NCI-H2107 treated with DMSO at 0.1 percent for 48 hours (cell line): ENCODE data around the gene ARHGAP24.

Source experiments
- DNase-seq: peaks from one replicate; lab custom pipeline; 2025; ENCODE audit not compliant: unreplicated experiment; lab: John Stamatoyannopoulos, UW

ARHGAP24 gene

GRCh38 chr4:85773372-85773771 lies 298.4 kb downstream of the ARHGAP24 start:
- no peak for DNase-seq

- DNase-seq = no peak
These were observed 299.1 kb downstream of the ARHGAP24 start for GRCh38 chr4:85774000-85774399.

GRCh38 chr4:85774489-85774888 lies 299.5 kb downstream of the ARHGAP24 start:
- no peak for DNase-seq

GRCh38 chr4:85776096-85776495 lies 301.1 kb downstream of the ARHGAP24 start:
- no peak for DNase-seq

GRCh38 chr4:85776579-85776978 lies 301.6 kb downstream of the ARHGAP24 start:
- no peak for DNase-seq

- DNase-seq = no peak
These were observed 303.1 kb downstream of the ARHGAP24 start for GRCh38 chr4:85777908-85778631.

- no peak for DNase-seq
These were observed 303.7 kb downstream of the ARHGAP24 start for GRCh38 chr4:85778632-85779131.

- no peak for DNase-seq
These were observed 304.2 kb downstream of the ARHGAP24 start for GRCh38 chr4:85779165-85779564.

- no peak for DNase-seq
These were observed 305.7 kb downstream of the ARHGAP24 start for GRCh38 chr4:85780664-85781063.

- no peak for DNase-seq
These were observed 308.5 kb downstream of the ARHGAP24 start for GRCh38 chr4:85783483-85783882.

GRCh38 chr4:85783900-85784299 lies 308.9 kb downstream of the ARHGAP24 start:
- DNase-seq = no peak

GRCh38 chr4:85784348-85784747 lies 309.4 kb downstream of the ARHGAP24 start:
- no peak for DNase-seq

GRCh38 chr4:85784947-85785346 lies 310.0 kb downstream of the ARHGAP24 start:
- DNase-seq = no peak

- DNase-seq = no peak
These were observed 312.2 kb downstream of the ARHGAP24 start for GRCh38 chr4:85787133-85787532.

GRCh38 chr4:85788604-85789003 lies 313.7 kb downstream of the ARHGAP24 start:
- no peak for DNase-seq

- DNase-seq = no peak
These were observed 314.3 kb downstream of the ARHGAP24 start for GRCh38 chr4:85789241-85789640.

GRCh38 chr4:85790582-85790981 lies 315.6 kb downstream of the ARHGAP24 start:
- no peak for DNase-seq

GRCh38 chr4:85792376-85793232 lies 317.7 kb downstream of the ARHGAP24 start:
- DNase-seq = no peak

GRCh38 chr4:85793233-85793585 lies 318.3 kb downstream of the ARHGAP24 start:
- DNase-seq = no peak

GRCh38 chr4:85798012-85798770 lies 323.2 kb downstream of the ARHGAP24 start:
- no peak for DNase-seq

- no peak for DNase-seq
These were observed 328.9 kb downstream of the ARHGAP24 start for GRCh38 chr4:85803856-85804255.
